Measurements from ENCODE around the gene SLC43A1. TPM values are rescaled to one million over a fixed set of nuclear protein-coding genes. Genes with fewer than 3 reads are reported as not detected.

Gene SLC43A1
- total RNA-seq, 2 experiments from 2014 or later, result 36.8 to 37.1 TPM

- Mint-ChIP-seq H3K27ac (peak overlapping the region; percentile 77), H3K4me3 (peak overlapping the region; percentile 100)
Observed at GRCh38 chr11:57512646-57513451, 2.7 kb downstream of the SLC43A1 start.

GRCh38 chr11:57511741-57512430 is 3.6 kb downstream of the SLC43A1 start:
- H3K36me3 Mint-ChIP-seq, result peaks cover 12% of the 10 kb centered on the region
- H3K9me3 Mint-ChIP-seq, result no peaks in the 10 kb centered on the region
- DNase-seq, result no peak
- H3K4me1 Mint-ChIP-seq, result peaks cover 30% of the 10 kb centered on the region
- peak overlapping the region; percentile 77 for H3K27ac Mint-ChIP-seq
- H3K4me3 Mint-ChIP-seq, result no peak overlapping the region
- no peaks in the 10 kb centered on the region for H3K27me3 Mint-ChIP-seq

More at GRCh38 chr11:57512646-57513451, 2.7 kb downstream of the SLC43A1 start:
- Mint-ChIP-seq H3K9me3 (no peaks in the 10 kb centered on the region), H3K27me3 (no peaks in the 10 kb centered on the region), H3K4me1 (peaks cover 30% of the 10 kb centered on the region), H3K36me3 (peaks cover 12% of the 10 kb centered on the region)
- DNase-seq, result no peak

- Mint-ChIP-seq H3K4me1 (peaks cover 22% of the 10 kb centered on the region), H3K36me3 (peaks cover 15% of the 10 kb centered on the region), H3K27ac (no peak overlapping the region), H3K27me3 (no peaks in the 10 kb centered on the region), H3K4me3 (no peak overlapping the region), H3K9me3 (no peaks in the 10 kb centered on the region)
- no peak for DNase-seq
Observed at GRCh38 chr11:57508341-57509170, 6.9 kb downstream of the SLC43A1 start.

- Mint-ChIP-seq H3K9me3 (no peaks in the 10 kb centered on the region), H3K27ac (no peak overlapping the region), H3K36me3 (peaks cover 14% of the 10 kb centered on the region), H3K4me3 (no peak overlapping the region), H3K27me3 (no peaks in the 10 kb centered on the region), H3K4me1 (peaks cover 1% of the 10 kb centered on the region)
- DNase-seq, result no peak
Observed at GRCh38 chr11:57506522-57506921, 9.0 kb downstream of the SLC43A1 start.

GRCh38 chr11:57504511-57504910 is 11.0 kb downstream of the SLC43A1 start:
- Mint-ChIP-seq H3K27ac (no peak overlapping the region), H3K27me3 (no peaks in the 10 kb centered on the region), H3K36me3 (peaks cover 20% of the 10 kb centered on the region), H3K9me3 (no peaks in the 10 kb centered on the region), H3K4me3 (no peak overlapping the region), H3K4me1 (peaks cover 3% of the 10 kb centered on the region)
- DNase-seq, result no peak

GRCh38 chr11:57502870-57503269 is 12.6 kb downstream of the SLC43A1 start:
- DNase-seq, result no peak
- H3K27me3 Mint-ChIP-seq, result no peaks in the 10 kb centered on the region
- no peak overlapping the region for H3K4me3 Mint-ChIP-seq
- peaks cover 13% of the 10 kb centered on the region for H3K36me3 Mint-ChIP-seq
- H3K9me3 Mint-ChIP-seq, result no peaks in the 10 kb centered on the region
- H3K4me1 Mint-ChIP-seq, result peaks cover 3% of the 10 kb centered on the region
- no peak overlapping the region for H3K27ac Mint-ChIP-seq

GRCh38 chr11:57502376-57502775 is 13.1 kb downstream of the SLC43A1 start:
- no peaks in the 10 kb centered on the region for H3K27me3 Mint-ChIP-seq
- peaks cover 3% of the 10 kb centered on the region for H3K4me1 Mint-ChIP-seq
- no peak overlapping the region for H3K27ac Mint-ChIP-seq

GRCh38 chr11:57501953-57502352 is 13.5 kb downstream of the SLC43A1 start:
- Mint-ChIP-seq H3K4me3 (no peak overlapping the region), H3K4me1 (peaks cover 3% of the 10 kb centered on the region), H3K27me3 (no peaks in the 10 kb centered on the region), H3K9me3 (no peaks in the 10 kb centered on the region), H3K36me3 (peaks cover 15% of the 10 kb centered on the region), H3K27ac (no peak overlapping the region)
- DNase-seq, result no peak

More at GRCh38 chr11:57502376-57502775, 13.1 kb downstream of the SLC43A1 start:
- no peak for DNase-seq
- no peak overlapping the region for H3K4me3 Mint-ChIP-seq
- H3K36me3 Mint-ChIP-seq, result peaks cover 15% of the 10 kb centered on the region
- H3K9me3 Mint-ChIP-seq, result no peaks in the 10 kb centered on the region

- Mint-ChIP-seq H3K9me3 (no peaks in the 10 kb centered on the region), H3K4me1 (peaks cover 4% of the 10 kb centered on the region), H3K36me3 (peaks cover 21% of the 10 kb centered on the region), H3K4me3 (no peak overlapping the region), H3K27ac (no peak overlapping the region), H3K27me3 (no peaks in the 10 kb centered on the region)
- no peak for DNase-seq
Observed at GRCh38 chr11:57500926-57501325, 14.6 kb downstream of the SLC43A1 start.

GRCh38 chr11:57500515-57500914 is 15.0 kb downstream of the SLC43A1 start:
- H3K27ac Mint-ChIP-seq, result no peak overlapping the region
- DNase-seq, result no peak
- H3K36me3 Mint-ChIP-seq, result peaks cover 23% of the 10 kb centered on the region
- no peaks in the 10 kb centered on the region for H3K9me3 Mint-ChIP-seq
- H3K4me3 Mint-ChIP-seq, result no peak overlapping the region
- no peaks in the 10 kb centered on the region for H3K27me3 Mint-ChIP-seq
- H3K4me1 Mint-ChIP-seq, result peaks cover 5% of the 10 kb centered on the region

- no peak for DNase-seq
- H3K27ac Mint-ChIP-seq, result no peak overlapping the region
- peaks cover 5% of the 10 kb centered on the region for H3K4me1 Mint-ChIP-seq
- no peaks in the 10 kb centered on the region for H3K9me3 Mint-ChIP-seq
- H3K27me3 Mint-ChIP-seq, result no peaks in the 10 kb centered on the region
- H3K4me3 Mint-ChIP-seq, result no peak overlapping the region
- peaks cover 23% of the 10 kb centered on the region for H3K36me3 Mint-ChIP-seq
Observed at GRCh38 chr11:57499983-57500461, 15.5 kb downstream of the SLC43A1 start.

GRCh38 chr11:57499413-57499982 is 16.0 kb downstream of the SLC43A1 start:
- H3K4me3 Mint-ChIP-seq, result no peak overlapping the region
- H3K9me3 Mint-ChIP-seq, result no peaks in the 10 kb centered on the region
- H3K27me3 Mint-ChIP-seq, result no peaks in the 10 kb centered on the region
- H3K27ac Mint-ChIP-seq, result no peak overlapping the region
- peak; percentile 68 for DNase-seq
- H3K4me1 Mint-ChIP-seq, result peaks cover 6% of the 10 kb centered on the region
- H3K36me3 Mint-ChIP-seq, result peaks cover 20% of the 10 kb centered on the region

GRCh38 chr11:57498540-57498939 is 17.0 kb downstream of the SLC43A1 start:
- Mint-ChIP-seq H3K4me1 (peaks cover 12% of the 10 kb centered on the region), H3K9me3 (no peaks in the 10 kb centered on the region), H3K27ac (no peak overlapping the region), H3K36me3 (peaks cover 28% of the 10 kb centered on the region), H3K27me3 (no peaks in the 10 kb centered on the region), H3K4me3 (no peak overlapping the region)
- no peak for DNase-seq

- Mint-ChIP-seq H3K27ac (peak overlapping the region; percentile 62), H3K36me3 (peaks cover 30% of the 10 kb centered on the region), H3K9me3 (no peaks in the 10 kb centered on the region), H3K27me3 (no peaks in the 10 kb centered on the region), H3K4me3 (no peak overlapping the region), H3K4me1 (peaks cover 13% of the 10 kb centered on the region)
- no peak for DNase-seq
Observed at GRCh38 chr11:57497303-57498247, 17.9 kb downstream of the SLC43A1 start.

All from activated naive CD8-positive, alpha-beta T cell treated with anti-CD3 and anti-CD28 coated beads for 36 hours (primary cell).